Neural cell (in vitro differentiated cells): ENCODE results near the gene PCSK7. TPM values are rescaled to one million over a fixed set of nuclear protein-coding genes. Genes with fewer than 3 reads are reported as not detected.

ENCODE experiments used
- H2AFZ ChIP-seq: fragments of 200-600, 300-800 bp; sonication (generic), shearing (Covaris generic); 2 replicates; pipeline ENCODE4 v1.6.0; 2014; ENCODE audit warnings: low read depth, mild to moderate bottlenecking, antibody characterized with exemption, low read length, moderate library complexity
- H3F3A ChIP-seq: fragments of 200-600 bp; shearing (Covaris generic); 2 replicates; pipeline ENCODE4 v1.6.1; 2016; ENCODE audit warnings: mild to moderate bottlenecking, moderate library complexity, mixed read lengths, antibody characterized with exemption, low read length; ENCODE audit not compliant: insufficient read depth, poor library complexity, severe bottlenecking
- H3K27ac ChIP-seq: fragments of 200-600, 300-800 bp; sonication (generic), shearing (Covaris generic); 2 replicates; pipeline ENCODE4 v1.5.1; 2014; ENCODE audit warnings: mild to moderate bottlenecking, low read length, moderate library complexity
- H3K27me3 ChIP-seq: fragments of 300-800, 200-600 bp; sonication (generic), shearing (Covaris generic); 2 replicates; pipeline ENCODE4 v1.6.0; 2014; ENCODE audit warnings: mild to moderate bottlenecking, low read depth, low read length, moderate library complexity; ENCODE audit not compliant: insufficient read depth
- H3K36me3 ChIP-seq: fragments of 300-800, 200-600 bp; sonication (generic), shearing (Covaris generic); 2 replicates; pipeline ENCODE4 v1.5.1; 2014; ENCODE audit warnings: mild to moderate bottlenecking, antibody characterized with exemption, low read length, moderate library complexity; ENCODE audit not compliant: insufficient read depth
- H3K4me2 ChIP-seq: fragments of 300-800, 200-600 bp; sonication (generic), shearing (Covaris generic); 2 replicates; pipeline ENCODE4 v1.6.0; 2014; ENCODE audit warnings: mild to moderate bottlenecking, low read length
- H3K4me3 ChIP-seq: fragments of 300-800, 200-600 bp; sonication (generic), shearing (Covaris generic); 2 replicates; pipeline ENCODE4 v1.5.1; 2014; ENCODE audit warnings: mild to moderate bottlenecking, low read length, moderate library complexity
- H3K79me2 ChIP-seq: fragments of 200-600 bp; shearing (Covaris generic); replicated peaks from 2 replicates; pipeline ENCODE4 v1.6.0; 2014; ENCODE audit warnings: mild to moderate bottlenecking, low read length, moderate library complexity; ENCODE audit not compliant: insufficient read depth
- H3K9ac ChIP-seq: fragments of 300-800, 200-600 bp; sonication (generic), shearing (Covaris generic); 2 replicates; pipeline ENCODE4 v1.6.1; 2016; ENCODE audit warnings: mild to moderate bottlenecking, low read length, mixed read lengths
- H3K9me2 ChIP-seq: fragments of 200-600 bp; shearing (Covaris generic); 2 replicates; pipeline ENCODE4 v1.6.1; 2016; ENCODE audit warnings: mild to moderate bottlenecking, low read length, mixed read lengths; ENCODE audit not compliant: insufficient read depth
- H3K9me3 ChIP-seq: fragments of 200-600, 300-800 bp; sonication (generic), shearing (Covaris generic); 2 replicates; pipeline ENCODE4 v1.6.1; 2016; ENCODE audit warnings: mild to moderate bottlenecking, mixed run types, low read length, moderate library complexity, mixed read lengths
- H4K20me1 ChIP-seq: fragments of 200-600 bp; shearing (Covaris generic); 2 replicates; pipeline ENCODE4 v1.6.1; 2016; ENCODE audit warnings: mild to moderate bottlenecking, mixed run types; ENCODE audit not compliant: insufficient read depth
- CTCF ChIP-seq: fragments of 450-650 bp; IDR thresholded peaks from 2 replicates; pipeline ENCODE4 v1.5.1; 2014; ENCODE audit warnings: antibody characterized with exemption, mild to moderate bottlenecking, moderate library complexity; ENCODE audit not compliant: poor library complexity, severe bottlenecking
- EP300 ChIP-seq: fragments of 450-650 bp; conservative IDR thresholded peaks from 2 replicates; pipeline ENCODE4 v1.6.1; 2014; ENCODE audit warnings: antibody characterized with exemption, mild to moderate bottlenecking, moderate library complexity; ENCODE audit not compliant: poor library complexity, severe bottlenecking
- EZH2 ChIP-seq: fragments of 200-600, 300-800 bp; shearing (Covaris generic), sonication (generic); IDR thresholded peaks from 2 replicates; pipeline ENCODE4 v1.6.1; 2014; ENCODE audit warnings: antibody characterized with exemption, low read length, borderline replicate concordance, mild to moderate bottlenecking; ENCODE audit not compliant: insufficient read depth, poor library complexity, severe bottlenecking
- MXI1 ChIP-seq: fragments of 450-650 bp; conservative IDR thresholded peaks from 2 replicates; pipeline ENCODE4 v1.6.1; 2014; ENCODE audit warnings: antibody characterized with exemption, mild to moderate bottlenecking; ENCODE audit not compliant: poor library complexity, severe bottlenecking
- POLR2AphosphoS5 ChIP-seq: IDR thresholded peaks from 2 replicates; pipeline ENCODE4 v1.6.1; 2012
- RAD21 ChIP-seq: fragments of 450-650 bp; conservative IDR thresholded peaks from 2 replicates; pipeline ENCODE4 v1.6.1; 2014; ENCODE audit warnings: antibody characterized with exemption, mild to moderate bottlenecking, moderate library complexity
- REST ChIP-seq: IDR thresholded peaks from 2 replicates; pipeline ENCODE4 v1.6.1; 2012; ENCODE audit warnings: borderline replicate concordance
- SMC3 ChIP-seq: fragments of 450-650 bp; conservative IDR thresholded peaks from 2 replicates; pipeline ENCODE4 v1.6.1; 2014; ENCODE audit warnings: antibody characterized with exemption, mild to moderate bottlenecking, moderate library complexity; ENCODE audit not compliant: poor library complexity
- TAF1 ChIP-seq: IDR thresholded peaks from 2 replicates; pipeline ENCODE4 v1.6.1; 2012; ENCODE audit warnings: low read depth
- polyA plus RNA-seq: library from polyadenylated mRNA; depleted of rRNA; stranded (reverse); fragments of >200 nt; gene quantifications from 2 replicates; pipeline ENCODE4 v1.2.3, GENCODE V29; 2014

Gene PCSK7
- polyA plus RNA-seq, 1 donor from 2014 or later = 44.4 TPM

DNA sequence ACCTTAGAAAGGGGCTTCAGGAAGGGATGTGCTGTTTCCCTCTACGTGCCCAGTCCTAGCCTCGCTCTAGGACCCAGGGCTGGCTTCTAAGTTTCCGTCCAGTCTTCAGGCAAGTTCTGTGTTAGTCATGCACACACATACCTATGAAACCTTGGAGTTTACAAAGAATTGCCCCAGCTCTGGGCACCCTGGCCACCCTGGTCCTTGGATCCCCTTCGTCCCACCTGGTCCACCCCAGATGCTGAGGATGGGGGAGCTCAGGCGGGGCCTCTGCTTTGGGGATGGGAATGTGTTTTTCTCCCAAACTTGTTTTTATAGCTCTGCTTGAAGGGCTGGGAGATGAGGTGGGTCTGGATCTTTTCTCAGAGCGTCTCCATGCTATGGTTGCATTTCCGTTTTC is 34.9 kb downstream of the PCSK7 start:
- Histone ChIP-seq H3K9me3 (no peaks in the 10 kb centered on the region), H2AFZ (no peak overlapping the region), H3K9me2 (no peaks in the 10 kb centered on the region), H3K9ac (no peak overlapping the region), H3K4me2 (no peak overlapping the region), H3K27ac (no peak overlapping the region), H3F3A (no peaks in the 10 kb centered on the region), H3K4me3 (no peak overlapping the region), H3K27me3 (no peaks in the 10 kb centered on the region), H3K36me3 (no peaks in the 10 kb centered on the region), H4K20me1 (no peaks in the 10 kb centered on the region), H3K79me2 (no peaks in the 10 kb centered on the region)
- TF ChIP-seq CTCF (no peak), MXI1 (no peak), RAD21 (no peak), TAF1 (no peak), EP300 (no peak), SMC3 (no peak), POLR2AphosphoS5 (no peak), REST (no peak), EZH2 (no peak)

GRCh38 chr11:117195761-117196160 is 36.1 kb downstream of the PCSK7 start:
- Histone ChIP-seq H3K9ac (no peak overlapping the region), H3K9me3 (no peaks in the 10 kb centered on the region), H3K27ac (no peak overlapping the region), H3K4me2 (no peak overlapping the region), H3K4me3 (no peak overlapping the region), H3K27me3 (no peaks in the 10 kb centered on the region), H3K79me2 (no peaks in the 10 kb centered on the region), H3F3A (no peaks in the 10 kb centered on the region), H2AFZ (no peak overlapping the region), H3K36me3 (no peaks in the 10 kb centered on the region), H4K20me1 (no peaks in the 10 kb centered on the region), H3K9me2 (no peaks in the 10 kb centered on the region)
- no peak for TF ChIP-seq REST
- no peak for TF ChIP-seq TAF1
- no peak for TF ChIP-seq POLR2AphosphoS5
